RWPE2 (cell line): ENCODE results near the gene SBK3.
"Not testable (repeated sequence)": the region's sequence is repeated elsewhere in the genome, so short reads cannot be mapped to it uniquely, and the experiment has no call there.

Experiments used
- ATAC-seq: fragments of 200-7000 bp; cut with Tn5 transposase; 3 replicates; pipeline ENCODE4 v1.9.1; 2021; ENCODE audit warnings: low read depth
- DNase-seq: peaks from one replicate; pipeline ENCODE4 v3.0.0-alpha.2; 2020; ENCODE audit warnings: low spot score
- H3K27ac ChIP-seq: fragments of 450-650 bp; 2 replicates; pipeline ENCODE4 v1.5.1; 2017; ENCODE audit warnings: mild to moderate bottlenecking; ENCODE audit not compliant: poor library complexity, severe bottlenecking
- H3K27me3 ChIP-seq: fragments of 250-450 bp; sonication (Bioruptor Pico); 2 replicates; pipeline ENCODE4 v1.5.1; 2021; ENCODE audit warnings: mild to moderate bottlenecking, moderate library complexity; ENCODE audit not compliant: insufficient read depth, poor library complexity, severe bottlenecking
- H3K36me3 ChIP-seq: fragments of 250-450 bp; sonication (Bioruptor Pico); 2 replicates; pipeline ENCODE4 v1.5.1; 2020; ENCODE audit warnings: low read depth, mild to moderate bottlenecking, moderate library complexity
- H3K4me1 ChIP-seq: fragments of 250-450 bp; sonication (Bioruptor Pico); 2 replicates; pipeline ENCODE4 v1.5.1; 2021; ENCODE audit warnings: mild to moderate bottlenecking, moderate library complexity; ENCODE audit not compliant: insufficient read depth, poor library complexity, severe bottlenecking
- H3K4me3 ChIP-seq: fragments of 250-450 bp; sonication (Bioruptor Pico); 2 replicates; pipeline ENCODE4 v1.5.1; 2021; ENCODE audit warnings: mild to moderate bottlenecking, moderate library complexity; ENCODE audit not compliant: severe bottlenecking
- H3K9me3 ChIP-seq: fragments of 250-450 bp; sonication (Bioruptor Pico); 2 replicates; pipeline ENCODE4 v1.5.1; 2021; ENCODE audit warnings: mild to moderate bottlenecking, moderate library complexity; ENCODE audit not compliant: severe bottlenecking
- TF ChIP-seq, protein P1 (sequence below): fragments of 450-650 bp; IDR thresholded peaks from one replicate; pipeline ENCODE4 v1.5.1; 2017; ENCODE audit warnings: mild to moderate bottlenecking, moderate library complexity; ENCODE audit not compliant: poor library complexity, severe bottlenecking

The SBK3 gene

DNA sequence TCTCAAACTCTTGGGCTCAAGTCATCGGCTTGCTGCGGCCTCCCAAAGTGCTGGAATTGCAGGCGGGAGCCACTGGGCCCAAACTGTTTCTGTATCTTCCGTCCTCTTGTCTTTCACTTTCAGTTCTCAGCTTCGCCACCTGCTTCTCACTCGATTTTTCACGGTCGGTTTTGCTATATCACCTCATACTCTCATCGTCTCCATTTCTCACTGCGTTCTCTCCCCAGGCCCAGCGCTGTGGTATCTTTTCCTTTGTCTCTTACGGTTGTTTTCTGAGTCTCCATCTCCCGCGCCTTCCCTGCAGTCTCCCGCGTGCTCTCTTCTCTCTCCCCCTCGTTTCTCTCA is 42.2 kb downstream of the SBK3 start:
- TF ChIP-seq, protein P1, sequence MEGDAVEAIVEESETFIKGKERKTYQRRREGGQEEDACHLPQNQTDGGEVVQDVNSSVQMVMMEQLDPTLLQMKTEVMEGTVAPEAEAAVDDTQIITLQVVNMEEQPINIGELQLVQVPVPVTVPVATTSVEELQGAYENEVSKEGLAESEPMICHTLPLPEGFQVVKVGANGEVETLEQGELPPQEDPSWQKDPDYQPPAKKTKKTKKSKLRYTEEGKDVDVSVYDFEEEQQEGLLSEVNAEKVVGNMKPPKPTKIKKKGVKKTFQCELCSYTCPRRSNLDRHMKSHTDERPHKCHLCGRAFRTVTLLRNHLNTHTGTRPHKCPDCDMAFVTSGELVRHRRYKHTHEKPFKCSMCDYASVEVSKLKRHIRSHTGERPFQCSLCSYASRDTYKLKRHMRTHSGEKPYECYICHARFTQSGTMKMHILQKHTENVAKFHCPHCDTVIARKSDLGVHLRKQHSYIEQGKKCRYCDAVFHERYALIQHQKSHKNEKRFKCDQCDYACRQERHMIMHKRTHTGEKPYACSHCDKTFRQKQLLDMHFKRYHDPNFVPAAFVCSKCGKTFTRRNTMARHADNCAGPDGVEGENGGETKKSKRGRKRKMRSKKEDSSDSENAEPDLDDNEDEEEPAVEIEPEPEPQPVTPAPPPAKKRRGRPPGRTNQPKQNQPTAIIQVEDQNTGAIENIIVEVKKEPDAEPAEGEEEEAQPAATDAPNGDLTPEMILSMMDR: no peak
- Histone ChIP-seq H3K9me3 (no peaks in the 10 kb centered on the region), H3K4me3 (no peak overlapping the region), H3K4me1 (no peaks in the 10 kb centered on the region), H3K27ac (no peak overlapping the region), H3K36me3 (no peaks in the 10 kb centered on the region), H3K27me3 (no peaks in the 10 kb centered on the region)
- DNase-seq (no peak), ATAC-seq (no peak)

DNA sequence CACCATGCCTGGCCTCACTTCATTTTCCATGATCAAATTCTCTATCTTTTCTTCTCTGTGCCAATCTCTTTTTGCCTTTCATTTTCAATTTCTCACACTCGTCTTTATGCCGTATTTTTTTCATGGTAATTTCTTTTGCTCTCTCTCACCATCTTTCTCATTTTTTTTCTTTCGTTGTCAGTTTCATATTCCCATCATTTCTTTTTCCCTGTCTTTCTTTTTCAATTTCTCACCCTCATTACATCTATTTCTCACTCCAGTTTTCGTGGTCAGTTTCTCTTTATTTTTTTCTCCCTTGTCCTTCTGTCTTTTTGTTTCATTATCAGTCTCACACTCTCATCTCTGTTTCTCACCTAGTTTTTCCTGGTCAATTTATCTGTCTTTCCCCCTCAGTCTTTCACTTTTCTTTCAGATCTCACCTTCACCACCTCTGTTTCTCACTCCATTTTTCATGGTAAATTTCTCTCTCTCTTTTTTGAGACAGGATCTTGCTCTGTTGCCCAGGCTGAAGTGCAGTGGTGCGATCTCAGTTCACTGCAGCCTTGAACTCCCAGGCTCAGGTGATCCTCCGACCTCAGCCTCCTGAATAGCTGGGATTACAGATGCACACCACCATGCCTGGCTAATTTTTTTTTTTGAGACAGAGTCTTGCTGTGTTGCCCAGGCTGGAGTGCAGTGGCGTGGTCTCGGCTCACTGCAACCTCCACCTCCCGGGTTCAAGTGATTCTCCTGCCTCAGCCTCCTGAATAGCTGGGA is 43.0 kb downstream of the SBK3 start:
- no peak for ATAC-seq
- TF ChIP-seq, protein P1: no peak

DNA sequence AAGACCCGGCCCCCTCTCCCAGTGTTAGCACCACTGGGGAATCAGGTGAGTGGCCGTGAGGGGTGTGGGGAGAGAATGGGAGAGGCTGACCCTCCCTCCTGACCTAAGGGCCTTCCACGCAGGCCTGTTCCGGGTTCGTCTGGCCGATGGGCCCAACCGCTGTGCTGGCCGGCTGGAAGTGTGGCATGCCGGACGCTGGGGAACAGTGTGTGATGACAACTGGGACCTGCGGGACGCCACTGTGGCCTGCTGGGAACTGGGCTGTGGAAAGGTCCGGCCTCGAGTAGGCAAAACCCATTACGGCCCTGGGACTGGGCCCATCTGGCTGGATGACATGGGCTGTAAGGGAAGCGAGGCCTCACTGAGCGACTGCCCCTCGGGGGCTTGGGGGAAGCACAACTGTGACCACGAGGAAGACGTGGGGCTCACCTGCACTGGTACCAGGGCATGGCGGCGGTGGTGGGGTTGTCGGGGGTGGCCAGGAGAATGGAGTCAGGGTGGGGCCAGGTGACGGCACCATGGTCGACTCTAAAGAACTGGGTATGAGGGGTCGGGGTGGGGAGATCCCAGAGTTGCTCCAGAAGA is 44.9 kb downstream of the SBK3 start:
- no peaks in the 10 kb centered on the region for H3K27me3 ChIP-seq
- ATAC-seq: no peak
- TF ChIP-seq, protein P1: no peak

More for the DNA sequence above, 43.0 kb downstream of the SBK3 start:
- Histone ChIP-seq H3K36me3 (no peaks in the 10 kb centered on the region), H3K27me3 (no peaks in the 10 kb centered on the region), H3K27ac (no peak overlapping the region), H3K4me3 (no peak overlapping the region), H3K9me3 (no peaks in the 10 kb centered on the region), H3K4me1 (no peaks in the 10 kb centered on the region)
- DNase-seq: no peak

DNA sequence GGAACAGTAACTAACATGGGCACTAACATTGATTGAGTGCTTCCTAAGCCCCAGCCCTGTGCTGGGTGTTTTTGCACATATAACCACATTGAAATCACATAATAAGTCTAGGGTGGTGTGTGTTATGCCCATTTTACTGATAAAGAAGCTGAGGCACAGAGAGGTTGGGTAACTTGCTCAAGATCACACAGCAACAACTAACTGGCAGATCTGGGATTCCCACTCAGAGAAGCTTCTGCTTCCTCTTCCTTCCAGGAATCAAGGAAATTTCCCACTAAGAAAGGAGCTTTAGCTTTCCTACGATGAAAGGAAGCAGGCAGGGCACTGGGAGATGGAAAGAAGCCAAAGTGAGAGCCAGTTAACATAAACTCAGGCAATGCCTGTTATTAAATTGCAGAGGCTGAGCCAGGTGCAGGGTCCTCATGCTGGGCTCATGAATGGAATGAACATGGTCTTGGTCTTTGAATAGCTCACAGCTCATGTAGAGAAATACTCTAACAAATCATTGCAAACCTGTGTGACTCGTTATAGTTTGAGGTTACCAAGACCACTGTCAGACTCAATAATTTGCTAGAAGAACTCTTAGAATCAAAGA is 47.0 kb downstream of the SBK3 start:
- Histone ChIP-seq H3K9me3 (no peaks in the 10 kb centered on the region), H3K36me3 (no peaks in the 10 kb centered on the region), H3K4me3 (no peak overlapping the region), H3K4me1 (no peaks in the 10 kb centered on the region), H3K27me3 (no peaks in the 10 kb centered on the region), H3K27ac (no peak overlapping the region)
- DNase-seq: no peak
- TF ChIP-seq, protein P1: no peak
- ATAC-seq: no peak

More for the DNA sequence above, 44.9 kb downstream of the SBK3 start:
- no peak overlapping the region for H3K4me3 ChIP-seq
- no peak overlapping the region for H3K27ac ChIP-seq
- no peaks in the 10 kb centered on the region for H3K9me3 ChIP-seq
- DNase-seq: no peak
- H3K36me3 ChIP-seq: no peaks in the 10 kb centered on the region
- H3K4me1 ChIP-seq: no peaks in the 10 kb centered on the region

DNA sequence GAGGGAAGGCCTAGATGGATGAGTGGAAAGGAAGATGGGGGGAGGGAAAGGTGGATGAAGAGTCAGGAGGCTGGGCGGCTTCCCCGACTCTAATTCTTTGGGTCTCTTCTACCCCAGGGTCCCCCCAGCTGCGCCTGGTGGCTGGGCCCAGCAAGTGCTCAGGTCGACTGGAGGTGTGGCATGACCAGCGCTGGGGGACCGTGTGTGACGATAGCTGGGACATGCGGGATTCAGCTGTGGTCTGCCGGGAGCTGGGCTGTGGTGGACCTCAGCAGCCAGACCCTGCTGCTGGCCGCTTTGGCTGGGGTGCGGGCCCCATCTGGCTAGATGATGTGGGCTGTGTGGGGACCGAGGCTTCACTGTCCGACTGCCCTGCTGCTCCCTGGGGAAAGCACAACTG is 47.6 kb downstream of the SBK3 start:
- ATAC-seq (no peak), DNase-seq (no peak)
- no peaks in the 10 kb centered on the region for H3K27me3 ChIP-seq
- no peaks in the 10 kb centered on the region for H3K9me3 ChIP-seq
- no peaks in the 10 kb centered on the region for H3K36me3 ChIP-seq
- H3K4me3 ChIP-seq: no peak overlapping the region
- H3K27ac ChIP-seq: no peak overlapping the region
- TF ChIP-seq, protein P1: no peak
- peaks cover 2% of the 10 kb centered on the region for H3K4me1 ChIP-seq

DNA sequence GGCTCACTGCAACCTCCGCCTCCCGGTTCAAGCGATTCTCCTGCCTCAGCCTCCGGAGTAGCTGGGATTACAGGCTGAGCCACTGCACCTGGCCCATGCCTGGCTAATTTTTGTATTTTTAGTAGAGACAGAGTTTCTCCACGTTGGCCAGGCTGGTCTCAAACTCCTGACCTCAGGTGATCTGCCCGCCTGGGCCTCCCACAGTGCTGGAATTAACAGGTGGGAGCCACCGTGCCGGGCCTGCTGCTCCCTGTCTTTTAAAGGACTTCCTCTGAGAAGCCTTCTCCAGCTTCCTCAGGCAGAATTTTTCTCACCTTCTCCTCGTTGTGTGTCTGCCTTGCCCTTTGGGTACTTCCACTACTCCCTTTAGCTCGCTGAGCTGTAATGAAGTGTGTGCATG is 48.5 kb downstream of the SBK3 start:
- ATAC-seq, H3K4me1 ChIP-seq, H3K36me3 ChIP-seq, H3K4me3 ChIP-seq, DNase-seq, H3K27ac ChIP-seq, H3K27me3 ChIP-seq, H3K9me3 ChIP-seq: not testable (repeated sequence)
